ENCODE results near the gene PIP.

DNA sequence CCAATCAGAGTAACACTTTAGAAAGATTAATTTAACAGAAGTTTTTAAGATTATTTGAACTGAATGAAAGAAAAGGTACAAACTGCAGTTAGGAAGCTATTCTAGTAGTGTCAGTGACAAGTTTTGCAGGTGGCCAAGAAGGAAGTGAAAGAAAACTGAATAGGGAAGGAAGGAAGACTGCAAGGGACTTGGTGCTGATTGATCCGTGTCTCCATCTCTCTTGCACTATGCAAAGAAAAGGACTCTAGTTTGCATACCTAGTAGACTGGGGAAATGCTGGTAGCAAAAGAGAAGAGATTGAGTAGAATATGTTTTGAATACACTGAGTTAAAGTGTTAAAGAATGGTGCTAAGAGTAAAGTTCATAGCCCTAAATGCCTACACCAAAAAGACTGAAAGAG lies 46.8 kb upstream of the PIP start:
- TF ChIP-seq, protein P1, sequence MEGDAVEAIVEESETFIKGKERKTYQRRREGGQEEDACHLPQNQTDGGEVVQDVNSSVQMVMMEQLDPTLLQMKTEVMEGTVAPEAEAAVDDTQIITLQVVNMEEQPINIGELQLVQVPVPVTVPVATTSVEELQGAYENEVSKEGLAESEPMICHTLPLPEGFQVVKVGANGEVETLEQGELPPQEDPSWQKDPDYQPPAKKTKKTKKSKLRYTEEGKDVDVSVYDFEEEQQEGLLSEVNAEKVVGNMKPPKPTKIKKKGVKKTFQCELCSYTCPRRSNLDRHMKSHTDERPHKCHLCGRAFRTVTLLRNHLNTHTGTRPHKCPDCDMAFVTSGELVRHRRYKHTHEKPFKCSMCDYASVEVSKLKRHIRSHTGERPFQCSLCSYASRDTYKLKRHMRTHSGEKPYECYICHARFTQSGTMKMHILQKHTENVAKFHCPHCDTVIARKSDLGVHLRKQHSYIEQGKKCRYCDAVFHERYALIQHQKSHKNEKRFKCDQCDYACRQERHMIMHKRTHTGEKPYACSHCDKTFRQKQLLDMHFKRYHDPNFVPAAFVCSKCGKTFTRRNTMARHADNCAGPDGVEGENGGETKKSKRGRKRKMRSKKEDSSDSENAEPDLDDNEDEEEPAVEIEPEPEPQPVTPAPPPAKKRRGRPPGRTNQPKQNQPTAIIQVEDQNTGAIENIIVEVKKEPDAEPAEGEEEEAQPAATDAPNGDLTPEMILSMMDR (IDR thresholded peaks at IDR 0.05): no peak
- TF ChIP-seq ZFX (IDR thresholded peaks at IDR 0.05; ENCODE audit: borderline replicate concordance): no peak
